ENCODE data around the gene DLK2. TPM values are rescaled to one million over a fixed set of nuclear protein-coding genes. Genes with fewer than 3 reads are reported as not detected.

Gene DLK2
- total and polyA plus RNA-seq, 2 of the 13 experiments (the other 11 are each of a cell fraction or from before 2014, with no cell fraction given): 1.2 to 3.8 TPM

DNA sequence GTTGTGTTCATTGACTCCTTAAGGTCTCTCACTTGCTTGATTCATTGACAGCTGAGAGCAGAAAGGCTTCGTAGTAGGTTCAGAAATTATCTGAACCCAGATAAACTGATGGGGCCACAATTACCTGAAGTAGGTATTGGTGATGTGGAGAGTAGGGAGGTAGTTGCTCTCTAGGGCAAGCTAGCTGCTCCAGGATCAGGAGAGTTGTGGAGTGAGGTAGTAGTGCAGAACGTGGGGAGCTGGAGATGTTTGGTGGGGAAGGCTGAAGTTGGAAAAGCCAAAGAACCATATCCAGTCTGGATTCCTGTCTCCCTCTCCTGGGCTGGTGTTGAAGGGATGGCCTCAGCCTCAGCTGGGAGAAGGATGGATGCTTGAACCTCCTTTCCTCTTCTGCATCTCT, 37.9 kb upstream of the DLK2 start:
- H2AFZ ChIP-seq (ENCODE audit: low read length): no peak overlapping the region
- H3K79me2 ChIP-seq (ENCODE audit: insufficient read depth, low read length): peaks cover 50% of the 10 kb centered on the region
- FAIRE-seq (no peak), ATAC-seq (no peak), DNase-seq (ENCODE audit: low spot score) (no peak)
- peak overlapping the region; percentile 50 for H3K4me2 ChIP-seq (ENCODE audit: low read depth, low read length)
- no peaks in the 10 kb centered on the region for H4K20me1 ChIP-seq (ENCODE audit: insufficient read depth, low read length)
- no TSS peak for BruUV-seq (replicated peaks)
- 0 out of 6 replicates have a peak overlapping the region, but pooled peaks of 1 of the 3 experiments have one; percentile 30 for H3K4me3 ChIP-seq (replicated peaks in 1 of 3; ENCODE audit: insufficient read depth in 1 of 3, low read depth in 2 of 3, low read length in 3 of 3)
- 87% methylated on average over 2 of the region's 2 CpGs for WGBS (ENCODE audit: low lambda C conversion rate)
- intact Hi-C loops (cut with micrococcal nuclease; ENCODE audit: unreplicated experiment) (loop anchor here (5.0 to 10.0 kb wide), 2 partner anchors 58 to 231 kb away; no protein-coding TSS in a partner anchor), in situ Hi-C loops (cut with HindIII; ENCODE audit: extremely low pct_ligation_motif_present, low pct_unique_long_range_greater_than_20kb) (loop anchor here (5.0 kb wide), 1 partner anchor 36 kb away; the partner anchor contains the start of gene DLK2)
- no peaks in the 10 kb centered on the region for H3K9me3 ChIP-seq (ENCODE audit: low read length)
- no peak for TF ChIP-seq PPARG (CRISPR knock-in tag; conservative IDR thresholded peaks at IDR 0.05)
- TF ChIP-seq ZNF143 (CRISPR knock-in tag; IDR thresholded peaks at IDR 0.05): no peak
- TF ChIP-seq MIER2 (CRISPR knock-in tag; IDR thresholded peaks at IDR 0.05): 0 out of 2 replicates have a peak, but pooled peaks have one; percentile 37
- peak; percentile 43 for TF ChIP-seq CTCF (CRISPR knock-in tag; IDR thresholded peaks at IDR 0.05)
- TF ChIP-seq ZNF580 (CRISPR knock-in tag; IDR thresholded peaks at IDR 0.05; ENCODE audit: borderline replicate concordance, low read depth): peak; percentile 8; the same call in 1 of the 2 replicates
- TF ChIP-seq AKAP8 (CRISPR knock-in tag; IDR thresholded peaks at IDR 0.05): 0 out of 2 replicates have a peak, but pooled peaks have one; percentile 24
- TF ChIP-seq, protein P1, sequence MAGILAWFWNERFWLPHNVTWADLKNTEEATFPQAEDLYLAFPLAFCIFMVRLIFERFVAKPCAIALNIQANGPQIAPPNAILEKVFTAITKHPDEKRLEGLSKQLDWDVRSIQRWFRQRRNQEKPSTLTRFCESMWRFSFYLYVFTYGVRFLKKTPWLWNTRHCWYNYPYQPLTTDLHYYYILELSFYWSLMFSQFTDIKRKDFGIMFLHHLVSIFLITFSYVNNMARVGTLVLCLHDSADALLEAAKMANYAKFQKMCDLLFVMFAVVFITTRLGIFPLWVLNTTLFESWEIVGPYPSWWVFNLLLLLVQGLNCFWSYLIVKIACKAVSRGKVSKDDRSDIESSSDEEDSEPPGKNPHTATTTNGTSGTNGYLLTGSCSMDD (CRISPR knock-in tag; IDR thresholded peaks at IDR 0.05): no peak
- TF ChIP-seq HMGXB4 (CRISPR knock-in tag; IDR thresholded peaks at IDR 0.05; ENCODE audit: borderline replicate concordance in 1 of 2, low read depth in 1 of 2): no peak
- peaks cover 8 to 10% of the 10 kb centered on the region in 2 experiments for H3K36me3 ChIP-seq (replicated peaks in 1 of 2; ENCODE audit: control insufficient read depth in 1 of 2, insufficient read depth in 2 of 2, low read length in 2 of 2)
- H3K9ac ChIP-seq (ENCODE audit: insufficient read depth, low read depth, low read length): peak overlapping the region; percentile 16
- CTCF ChIA-PET (ENCODE audit: low intra/inter-chr PET ratio, low total read pairs): no interaction called here
- no peak overlapping the region for H3K27ac ChIP-seq (ENCODE audit: extremely low read length, insufficient read depth, low read length)
- H3K4me1 ChIP-seq (ENCODE audit: insufficient read depth, low read length): peaks cover 2% of the 10 kb centered on the region
- no peaks in the 10 kb centered on the region for H3K27me3 ChIP-seq (ENCODE audit: control insufficient read depth in 1 of 2, insufficient read depth in 2 of 2, low read length in 2 of 2)
- POLR2A ChIA-PET: interaction anchor here (1.1 to 6.4 kb wide), 9 partner anchors 8 to 66 kb away, joined by 4 to 141 read pairs (median 6); partner anchors contain the start of genes ABCC10, DLK2, LRRC73 and TJAP1
